Stimulated activated CD4-positive, alpha-beta T cell treated with anti-CD3 and anti-CD28 coated beads, Interleukin-4, amount 100 ng/mL, for 48 hours (primary cell): ENCODE measurements around the gene KLRC3.
"Not testable (repeated sequence)": the region's sequence is repeated elsewhere in the genome, so short reads cannot be mapped to it uniquely, and the experiment has no call there.

Experiments
- DNase-seq, 2 donors: peaks; one replicate each; pipeline ENCODE4 v3.0.0-alpha.2; 2020; ENCODE audit warnings: low read depth in 2 of 2

The KLRC3 gene

GRCh38 chr12:10369557-10370415, 50.6 kb downstream of the KLRC3 start:
- DNase-seq, result no peak

- no peak for DNase-seq
Measured at GRCh38 chr12:10368206-10369171, 51.9 kb downstream of the KLRC3 start.

- DNase-seq, result not testable (repeated sequence)
Measured at GRCh38 chr12:10367714-10368113, 52.7 kb downstream of the KLRC3 start.

GRCh38 chr12:10366875-10367274, 53.5 kb downstream of the KLRC3 start:
- DNase-seq, result no peak

- no peak for DNase-seq
Measured at GRCh38 chr12:10365696-10366405, 54.5 kb downstream of the KLRC3 start.

- peak in 1 of 2 donors; percentile 43 for DNase-seq
Measured at GRCh38 chr12:10364815-10365622, 55.4 kb downstream of the KLRC3 start.

- no peak for DNase-seq
Measured at GRCh38 chr12:10363914-10364814, 56.2 kb downstream of the KLRC3 start.

GRCh38 chr12:10363658-10363913, 56.8 kb downstream of the KLRC3 start:
- DNase-seq, result no peak

- DNase-seq, result no peak
Measured at GRCh38 chr12:10362828-10363657, 57.4 kb downstream of the KLRC3 start.

GRCh38 chr12:10362325-10362724, 58.1 kb downstream of the KLRC3 start:
- DNase-seq, result no peak
